Measurements from ENCODE around the gene FGD5.

Gene FGD5

GRCh38 chr3:14870783-14871060, 52.0 kb downstream of the FGD5 start:
- TF ChIP-seq CTCF (IDR thresholded peaks at IDR 0.05) = no peak

GRCh38 chr3:14871456-14872200, 52.9 kb downstream of the FGD5 start:
- no peak for TF ChIP-seq CTCF (IDR thresholded peaks at IDR 0.05)

DNA sequence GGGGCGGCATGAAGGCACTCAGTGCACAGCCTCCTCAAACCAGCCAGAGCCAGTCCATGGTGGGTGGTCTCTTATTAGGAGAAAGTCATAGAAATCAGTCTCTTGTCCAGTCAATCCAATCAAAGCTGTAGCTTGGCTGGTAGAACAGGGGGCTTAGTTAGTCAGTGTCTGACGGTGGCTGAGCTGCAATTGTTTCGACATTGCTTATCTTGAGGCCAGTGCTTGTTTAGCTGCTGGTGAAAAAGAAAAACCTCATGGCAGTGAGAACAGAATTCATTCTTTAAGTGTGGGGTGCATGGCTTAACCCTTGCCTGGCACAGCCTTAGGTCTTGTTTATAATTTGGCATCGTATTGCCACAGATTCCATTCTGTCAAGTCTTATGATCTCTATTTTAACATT, 53.9 kb downstream of the FGD5 start:
- TF ChIP-seq CTCF (IDR thresholded peaks at IDR 0.05) = no peak

GRCh38 chr3:14874784-14875183, 56.0 kb downstream of the FGD5 start:
- no peak for TF ChIP-seq CTCF (IDR thresholded peaks at IDR 0.05)

GRCh38 chr3:14875411-14876175, 56.8 kb downstream of the FGD5 start:
- TF ChIP-seq CTCF (IDR thresholded peaks at IDR 0.05) = no peak

DNA sequence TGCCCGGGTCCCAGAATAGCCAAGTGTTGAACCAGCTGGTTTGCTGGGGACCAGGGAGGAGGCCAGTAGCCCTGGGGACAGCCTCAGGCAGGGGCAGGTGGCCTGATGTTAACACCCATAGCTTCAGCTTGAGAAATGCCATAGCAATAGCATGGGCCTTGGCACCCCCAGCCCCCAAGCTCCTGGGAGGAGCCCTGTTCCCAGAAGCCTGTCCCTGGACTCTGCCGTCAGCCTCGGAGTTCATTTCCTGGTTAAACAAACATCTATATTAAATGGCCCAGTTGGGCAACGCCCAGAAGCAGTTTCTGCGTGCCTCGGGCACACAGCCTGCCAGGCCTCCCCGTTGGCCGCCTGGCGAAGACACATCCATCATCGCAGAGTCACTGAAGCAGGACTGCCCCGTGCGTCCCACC, 58.2 kb downstream of the FGD5 start:
- TF ChIP-seq CTCF (IDR thresholded peaks at IDR 0.05) = no peak

GRCh38 chr3:14877469-14877868, 58.7 kb downstream of the FGD5 start:
- TF ChIP-seq CTCF (IDR thresholded peaks at IDR 0.05) = no peak

All from LNCAP (cell line).